H1 (cell line): ENCODE measurements around the gene ACAP2. TPM values are rescaled to one million over a fixed set of nuclear protein-coding genes. Genes with fewer than 3 reads are reported as not detected.

Experiments used
- CTCF ChIA-PET: fragments of 300-600 bp; sonication (Branson Sonifier 250); formaldehyde crosslinking; loops from one replicate; lab custom pipeline; 2021; ENCODE audit not compliant: partially characterized antibody; lab: Charles Lee
- POLR2A ChIA-PET: fragments of 300-600 bp; sonication (Branson Sonifier 250); formaldehyde crosslinking; loops from one replicate; lab custom pipeline; 2021; ENCODE audit warnings: inconsistent platforms; ENCODE audit not compliant: partially characterized antibody; lab: Charles Lee
- DNase-seq, 2 experiments: peaks; one replicate each; pipeline versions ENCODE4 v3.0.0 to v3.0.0-alpha.2; 2010 to 2022; ENCODE audit warnings: low spot score in 2 of 2, low read depth in 1 of 2, mixed read lengths in 1 of 2
- FAIRE-seq: peaks from 2 replicates; lab custom pipeline; 2011; peaks lifted over from hg19 to GRCh38; lab: Jason Lieb, UNC
- H2AFZ ChIP-seq: 2 replicates; pipeline ENCODE4 v1.8.1; 2012; ENCODE audit warnings: low read length, inconsistent platforms
- H2AK5ac ChIP-seq: 2 replicates; pipeline ENCODE4 v1.6.1; 2013; ENCODE audit warnings: low read depth, low read length
- H2BK120ac ChIP-seq: replicated peaks from 2 replicates; pipeline ENCODE3; 2013; ENCODE audit warnings: low read depth, low read length, inconsistent platforms
- H2BK12ac ChIP-seq: 2 replicates; pipeline ENCODE4 v1.6.1; 2013; ENCODE audit warnings: low read depth, low read length
- H2BK15ac ChIP-seq: 2 replicates; pipeline ENCODE4 v1.6.1; 2013; ENCODE audit warnings: low read length
- H2BK20ac ChIP-seq: 2 replicates; pipeline ENCODE4 v1.6.1; 2013; ENCODE audit warnings: low read length
- H2BK5ac ChIP-seq: 2 replicates; pipeline ENCODE4 v1.6.1; 2013; ENCODE audit warnings: low read depth, low read length
- H3K14ac ChIP-seq: 2 replicates; pipeline ENCODE4 v1.6.1; 2013; ENCODE audit warnings: inconsistent platforms; ENCODE audit not compliant: insufficient read length
- H3K18ac ChIP-seq: 2 replicates; pipeline ENCODE4 v1.6.1; 2013; ENCODE audit warnings: low read length; ENCODE audit errors: extremely low read depth
- H3K23ac ChIP-seq: 2 replicates; pipeline ENCODE4 v1.6.1; 2013; ENCODE audit warnings: inconsistent platforms; ENCODE audit not compliant: insufficient read length
- H3K23me2 ChIP-seq: 2 replicates; pipeline ENCODE4 v1.6.1; 2013; ENCODE audit warnings: low read depth, low read length
- H3K27ac ChIP-seq: 2 replicates; pipeline ENCODE4 v1.6.1; 2011; ENCODE audit warnings: low read depth, low read length, inconsistent platforms
- H3K27me3 ChIP-seq, 4 experiments: replicated peaks in 1 of 4; 1 replicate in 1 of 4; 2 replicates in 3 of 4; pipeline versions ENCODE4 v1.6.1 to v1.8.1; 2011 to 2013; ENCODE audit warnings: low read length in 3 of 4, mild to moderate bottlenecking in 3 of 4, inconsistent platforms in 2 of 4, mixed read lengths in 2 of 4, moderate library complexity in 1 of 4; ENCODE audit not compliant: control insufficient read depth in 3 of 4, insufficient read depth in 3 of 4; ENCODE audit errors: extremely low read depth in 1 of 4
- H3K36me3 ChIP-seq, 4 experiments: 2 replicates each; pipeline versions ENCODE4 v1.6.1 to v1.8.1; 2011 to 2013; ENCODE audit warnings: mild to moderate bottlenecking in 4 of 4, low read length in 3 of 4, moderate library complexity in 2 of 4, control low read depth in 1 of 4, inconsistent platforms in 1 of 4; ENCODE audit not compliant: insufficient read depth in 4 of 4, control insufficient read depth in 2 of 4
- H3K4ac ChIP-seq: replicated peaks from 2 replicates; pipeline ENCODE3; 2013; ENCODE audit warnings: low read length, low read depth, mixed read lengths, inconsistent platforms; ENCODE audit not compliant: insufficient read length
- H3K4me1 ChIP-seq, 4 experiments: replicated peaks in 1 of 4; 1 replicate in 1 of 4; 2 replicates in 3 of 4; pipeline versions ENCODE4 v1.6.1 to v1.8.1; 2011 to 2013; ENCODE audit warnings: low read length in 3 of 4, inconsistent platforms in 2 of 4, mixed read lengths in 1 of 4; ENCODE audit not compliant: insufficient read depth in 4 of 4, control insufficient read depth in 3 of 4
- H3K4me2 ChIP-seq, 2 experiments: 2 replicates each; pipeline versions ENCODE4 v1.6.1 to v1.8.1; 2011 to 2013; ENCODE audit warnings: low read depth in 2 of 2, low read length in 2 of 2, control low read depth in 1 of 2, inconsistent platforms in 1 of 2, mild to moderate bottlenecking in 1 of 2; ENCODE audit not compliant: insufficient read depth in 1 of 2
- H3K4me3 ChIP-seq, 4 experiments: fragments of 200-600, 300-600 bp in 1 of 4; sonication (generic), shearing (Covaris generic), sonication (Bioruptor Twin) in 1 of 4; 2 replicates each; pipeline versions ENCODE4 v1.5.1 to v1.8.1; 2011 to 2016; ENCODE audit warnings: low read length in 4 of 4, low read depth in 3 of 4, control low read depth in 2 of 4, inconsistent platforms in 2 of 4, mild to moderate bottlenecking in 2 of 4, mixed read lengths in 1 of 4, moderate library complexity in 1 of 4; ENCODE audit not compliant: insufficient read depth in 2 of 4; ENCODE audit errors: extremely low read depth in 1 of 4
- H3K56ac ChIP-seq: replicated peaks from 2 replicates; pipeline ENCODE3; 2013; ENCODE audit warnings: low read depth, mild to moderate bottlenecking, mixed read lengths, low read length, inconsistent platforms; ENCODE audit not compliant: insufficient read length
- H3K79me1 ChIP-seq: 2 replicates; pipeline ENCODE4 v1.6.1; 2013; ENCODE audit warnings: low read depth, low read length, control low read depth
- H3K79me2 ChIP-seq, 2 experiments: 2 replicates each; pipeline versions ENCODE4 v1.6.1 to v1.8.1; 2012 to 2013; ENCODE audit warnings: low read length in 2 of 2, mild to moderate bottlenecking in 2 of 2, inconsistent platforms in 1 of 2; ENCODE audit not compliant: insufficient read depth in 2 of 2, control insufficient read depth in 1 of 2
- H3K9ac ChIP-seq, 4 experiments: replicated peaks in 1 of 4; 1 replicate in 1 of 4; 2 replicates in 3 of 4; pipeline versions ENCODE4 v1.6.1 to v1.8.1; 2011 to 2013; ENCODE audit warnings: low read depth in 3 of 4, low read length in 3 of 4, control low read depth in 2 of 4, mild to moderate bottlenecking in 2 of 4, moderate library complexity in 2 of 4, inconsistent platforms in 1 of 4; ENCODE audit errors: extremely low read depth in 1 of 4
- H3K9me3 ChIP-seq, 2 experiments: 2 replicates each; pipeline versions ENCODE4 v1.6.1 to v1.8.1; 2012 to 2013; ENCODE audit warnings: mild to moderate bottlenecking in 2 of 2, moderate library complexity in 2 of 2, control low read depth in 1 of 2, inconsistent platforms in 1 of 2, low read depth in 1 of 2, low read length in 1 of 2, mixed read lengths in 1 of 2; ENCODE audit not compliant: insufficient read depth in 2 of 2
- H4K20me1 ChIP-seq, 2 experiments: replicated peaks in 1 of 2; 2 replicates each; pipeline versions ENCODE3 to v1.8.1; 2011 to 2013; ENCODE audit warnings: inconsistent platforms in 2 of 2, low read length in 2 of 2, mild to moderate bottlenecking in 1 of 2; ENCODE audit not compliant: insufficient read depth in 2 of 2, control insufficient read depth in 1 of 2
- H4K5ac ChIP-seq: 2 replicates; pipeline ENCODE4 v1.6.1; 2013; ENCODE audit warnings: low read length, low read depth, mixed read lengths, inconsistent platforms; ENCODE audit not compliant: insufficient read length
- H4K8ac ChIP-seq: 2 replicates; pipeline ENCODE4 v1.8.0; 2013; ENCODE audit warnings: mild to moderate bottlenecking, moderate library complexity, low read length, inconsistent platforms; ENCODE audit not compliant: insufficient read depth; ENCODE audit errors: extremely low read depth
- H4K91ac ChIP-seq: replicated peaks from 2 replicates; pipeline ENCODE3; 2013; ENCODE audit warnings: low read length, mixed read lengths, inconsistent platforms; ENCODE audit not compliant: insufficient read length
- BACH1 ChIP-seq: IDR thresholded peaks from 2 replicates; pipeline ENCODE4 v1.6.1; 2012; ENCODE audit warnings: low read length, improper control_type of control experiment
- CHD1 ChIP-seq: IDR thresholded peaks from 2 replicates; pipeline ENCODE4 v1.6.1; 2012; ENCODE audit warnings: low read depth, low read length, improper control_type of control experiment
- CHD2 ChIP-seq: IDR thresholded peaks from 2 replicates; pipeline ENCODE4 v1.6.1; 2012; ENCODE audit warnings: low read length, improper control_type of control experiment
- CTBP2 ChIP-seq: IDR thresholded peaks from 2 replicates; pipeline ENCODE4 v1.7.0; 2011; ENCODE audit warnings: borderline replicate concordance, mild to moderate bottlenecking, moderate library complexity, mixed read lengths, low read length; ENCODE audit not compliant: insufficient read depth, insufficient read length
- E2F6 ChIP-seq: IDR thresholded peaks from 2 replicates; pipeline ENCODE4 v1.6.1; 2012; ENCODE audit warnings: inconsistent platforms
- EGR1 ChIP-seq: IDR thresholded peaks from 2 replicates; pipeline ENCODE4 v1.6.1; 2011; ENCODE audit warnings: low read depth, low read length, borderline replicate concordance
- JUND ChIP-seq: IDR thresholded peaks from 2 replicates; pipeline ENCODE4 v1.6.1; 2011; ENCODE audit warnings: mild to moderate bottlenecking, improper control_type of control experiment, low read length
- SAP30 ChIP-seq: fragments of 300-600 bp; sonication (generic); IDR thresholded peaks from 2 replicates; pipeline ENCODE4 v1.7.1; 2012; ENCODE audit warnings: low read length, moderate library complexity, mild to moderate bottlenecking, inconsistent platforms; ENCODE audit not compliant: insufficient read depth, insufficient replicate concordance
- SIN3A ChIP-seq, 2 experiments: IDR thresholded peaks in 1 of 2; conservative IDR thresholded peaks in 1 of 2; 2 replicates each; pipeline ENCODE4 v1.6.1; 2011 to 2012; ENCODE audit warnings: low read length in 2 of 2, improper control_type of control experiment in 1 of 2, low read depth in 1 of 2, mild to moderate bottlenecking in 1 of 2
- SP1 ChIP-seq: IDR thresholded peaks from 2 replicates; pipeline ENCODE4 v1.6.1; 2011; ENCODE audit warnings: low read depth, low read length
- WGBS, 2 experiments: shearing (Covaris generic) in 1 of 2; methylation state at CpG; one replicate each; pipeline versions ENCODE4 v1.1.6 to v1.1.7; 2013 to 2015; ENCODE audit warnings: low lambda C conversion rate in 2 of 2, mixed read lengths in 2 of 2, inconsistent platforms in 1 of 2, low coverage in 1 of 2, missing lambda C conversion rate in 1 of 2; ENCODE audit not compliant: insufficient replicate concordance in 2 of 2, insufficient coverage in 1 of 2, insufficient read length in 1 of 2; ENCODE audit errors: extremely low coverage in 1 of 2, missing lambda C conversion rate in 1 of 2; 5-methylcytosine and 5-hydroxymethylcytosine counted together
- polyA plus RNA-seq, 7 experiments: library from polyadenylated mRNA; depleted of rRNA in 3 of 7; stranded (reverse) in 5 of 7; unstranded in 2 of 7; fragments of >200 nt in 5 of 7; fragments of 200-250 nt in 2 of 7; gene quantifications; 1 replicate in 5 of 7; 2 replicates in 1 of 7; 4 replicates in 1 of 7; pipeline versions ENCODE4 v1.2.1 to v1.2.3, GENCODE V29; 2011 to 2013; ENCODE audit warnings: missing spikeins in 2 of 7, mixed read lengths in 2 of 7
- total RNA-seq: library from RNA; stranded (reverse); fragmentation: NEBNext Ultra II Directional; extraction: Animal tissue kit (Norgen Biotek cat#: 25700); gene quantifications from 2 replicates; pipeline ENCODE4 v1.2.1, GENCODE V29; 2021
- TF ChIP-seq, protein P1 (sequence below), 3 experiments: IDR thresholded peaks; 1 replicate in 2 of 3; 2 replicates in 1 of 3; pipeline versions ENCODE4 v1.5.1 to v1.6.1; 2011; ENCODE audit warnings: low read length in 3 of 3, mild to moderate bottlenecking in 3 of 3, inconsistent platforms in 2 of 3, low read depth in 1 of 3, moderate library complexity in 1 of 3; ENCODE audit not compliant: insufficient read depth in 1 of 3; ENCODE audit errors: control extremely low read depth in 1 of 3

The ACAP2 gene
- total and polyA plus RNA-seq, 2 of the 8 experiments (the other 6 are each of a cell fraction or from before 2014, with no cell fraction given) = 7.7 to 37.3 TPM

- Histone ChIP-seq H3K36me3 (peaks cover 0 to 2% (median 0%) of the 10 kb centered on the region in 4 experiments; a peak in 1 of 8 replicates), H2BK20ac (no peak overlapping the region), H2BK5ac (no peak overlapping the region), H3K79me2 (peaks cover 0 to 4% of the 10 kb centered on the region in 2 experiments; a peak in 2 of 4 replicates), H4K91ac (no peak overlapping the region), H3K4ac (no peak overlapping the region), H3K9me3 (no peaks in the 10 kb centered on the region), H3K27ac (no peak overlapping the region), H4K5ac (no peak overlapping the region), H3K23ac (no peak overlapping the region), H2BK12ac (no peak overlapping the region), H3K23me2 (no peaks in the 10 kb centered on the region), H4K8ac (no peak overlapping the region), H2BK120ac (no peak overlapping the region), H4K20me1 (no peaks in the 10 kb centered on the region), H2AFZ (no peak overlapping the region), H3K9ac (no peak overlapping the region), H3K4me2 (no peak overlapping the region), H2AK5ac (no peak overlapping the region), H3K18ac (no peak overlapping the region), H2BK15ac (no peak overlapping the region), H3K14ac (no peak overlapping the region), H3K56ac (no peak overlapping the region), H3K27me3 (no peaks in the 10 kb centered on the region), H3K4me3 (no peak overlapping the region), H3K79me1 (0 out of 2 replicates have a peak, but pooled peaks cover 2% of the 10 kb centered on the region), H3K4me1 (peaks cover 0 to 6% (median 2%) of the 10 kb centered on the region in 4 experiments; a peak in 2 of 7 replicates)
- POLR2A ChIA-PET = no interaction called here
- DNase-seq (no peak), FAIRE-seq (no peak)
- WGBS, 2 experiments = 92% methylated on average over 2 of the region's 2 CpGs; no CpG with 5 or more reads in 1 of the 2 experiments
- CTCF ChIA-PET = interaction anchor here (1.0 to 1.5 kb wide), 2 partner anchors 54 to 58 kb away, joined by 4 to 6 read pairs; partner anchors contain the start of gene ACAP2
- TF ChIP-seq SAP30 = no peak
- no peak for TF ChIP-seq JUND
- TF ChIP-seq SIN3A (conservative IDR thresholded peaks at IDR 0.05 in 1 of 2, IDR thresholded peaks at IDR 0.05 in 1 of 2; ENCODE audit: low read depth in 1 of 2, low read length in 2 of 2) = no peak
- TF ChIP-seq CTBP2 = no peak
- no peak for TF ChIP-seq SP1
- TF ChIP-seq, protein P1, sequence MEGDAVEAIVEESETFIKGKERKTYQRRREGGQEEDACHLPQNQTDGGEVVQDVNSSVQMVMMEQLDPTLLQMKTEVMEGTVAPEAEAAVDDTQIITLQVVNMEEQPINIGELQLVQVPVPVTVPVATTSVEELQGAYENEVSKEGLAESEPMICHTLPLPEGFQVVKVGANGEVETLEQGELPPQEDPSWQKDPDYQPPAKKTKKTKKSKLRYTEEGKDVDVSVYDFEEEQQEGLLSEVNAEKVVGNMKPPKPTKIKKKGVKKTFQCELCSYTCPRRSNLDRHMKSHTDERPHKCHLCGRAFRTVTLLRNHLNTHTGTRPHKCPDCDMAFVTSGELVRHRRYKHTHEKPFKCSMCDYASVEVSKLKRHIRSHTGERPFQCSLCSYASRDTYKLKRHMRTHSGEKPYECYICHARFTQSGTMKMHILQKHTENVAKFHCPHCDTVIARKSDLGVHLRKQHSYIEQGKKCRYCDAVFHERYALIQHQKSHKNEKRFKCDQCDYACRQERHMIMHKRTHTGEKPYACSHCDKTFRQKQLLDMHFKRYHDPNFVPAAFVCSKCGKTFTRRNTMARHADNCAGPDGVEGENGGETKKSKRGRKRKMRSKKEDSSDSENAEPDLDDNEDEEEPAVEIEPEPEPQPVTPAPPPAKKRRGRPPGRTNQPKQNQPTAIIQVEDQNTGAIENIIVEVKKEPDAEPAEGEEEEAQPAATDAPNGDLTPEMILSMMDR (IDR thresholded peaks at IDR 0.05; ENCODE audit: control extremely low read depth in 1 of 3, insufficient read depth in 1 of 3, low read depth in 1 of 3, low read length in 3 of 3) = no peak
- TF ChIP-seq EGR1 = no peak
- TF ChIP-seq E2F6 = no peak
- no peak for TF ChIP-seq BACH1
- no peak for TF ChIP-seq CHD1
- TF ChIP-seq CHD2 = no peak
These were observed 54.4 kb downstream of the ACAP2 start for GRCh38 chr3:195388380-195388779.
